Left renal cortex interstitium (tissue), 4 donors: ENCODE results near the gene AKR1B15. TPM values are rescaled to one million over a fixed set of nuclear protein-coding genes. Genes with fewer than 3 reads are reported as not detected.

Experiments
- DNase-seq, 4 donors: peaks; one replicate each; pipeline ENCODE4 v3.0.0-alpha.2; 2013; ENCODE audit warnings: low read depth in 4 of 4, low spot score in 2 of 4, missing footprints in 1 of 4
- polyA plus RNA-seq, 4 donors: library from polyadenylated mRNA; unstranded; fragments of 120-200 nt; gene quantifications; one replicate each; pipeline ENCODE4 v1.2.1, GENCODE V29; 2013; ENCODE audit not compliant: insufficient read length in 4 of 4

AKR1B15 gene
- polyA plus RNA-seq, 4 donors = 0.09 TPM; not detected in 3

DNA sequence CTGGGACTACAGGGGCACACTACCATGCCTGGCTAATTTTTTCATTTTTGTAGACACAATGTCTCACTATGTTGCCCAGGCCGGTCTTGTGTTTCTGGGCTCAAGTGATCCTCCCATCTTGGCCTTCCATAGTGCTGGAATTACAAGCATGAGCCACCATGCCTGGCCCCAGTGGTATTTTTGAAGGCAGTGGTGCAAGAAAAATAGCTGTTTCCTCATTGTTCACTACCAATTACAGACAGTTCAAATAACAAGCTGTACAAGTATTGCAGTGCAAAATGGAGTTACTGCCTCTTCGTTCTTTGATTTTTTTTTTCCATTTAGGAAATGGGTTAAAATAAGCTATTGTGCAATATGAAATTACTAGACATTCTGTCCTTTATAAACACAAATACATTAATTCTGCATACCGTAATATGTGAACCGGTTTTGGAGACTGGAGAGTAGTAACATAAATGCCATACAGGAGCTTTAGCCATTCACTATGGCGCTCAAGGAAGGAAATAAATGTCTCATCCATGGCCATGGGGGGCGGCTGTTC is 62.8 kb downstream of the AKR1B15 start:
- DNase-seq = no peak

DNA sequence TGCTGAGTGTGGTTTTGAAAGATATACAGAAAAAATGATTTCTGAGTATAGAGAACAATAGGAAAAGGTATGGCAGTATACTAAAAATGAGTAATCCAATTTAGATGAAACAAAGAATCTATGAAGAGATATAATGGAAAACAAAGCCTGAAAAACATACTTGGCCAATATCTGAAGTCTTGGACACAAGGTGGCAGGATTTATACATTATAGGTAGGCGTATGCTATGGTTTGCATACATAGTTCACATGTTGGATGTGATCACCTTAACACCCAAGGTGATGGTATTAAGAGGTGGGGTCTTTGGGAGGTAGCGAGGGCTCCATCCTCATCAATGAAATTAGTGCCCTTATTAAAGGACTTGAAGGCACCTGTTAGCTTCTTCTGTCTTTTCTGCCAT is 63.3 kb downstream of the AKR1B15 start:
- no peak for DNase-seq

DNA sequence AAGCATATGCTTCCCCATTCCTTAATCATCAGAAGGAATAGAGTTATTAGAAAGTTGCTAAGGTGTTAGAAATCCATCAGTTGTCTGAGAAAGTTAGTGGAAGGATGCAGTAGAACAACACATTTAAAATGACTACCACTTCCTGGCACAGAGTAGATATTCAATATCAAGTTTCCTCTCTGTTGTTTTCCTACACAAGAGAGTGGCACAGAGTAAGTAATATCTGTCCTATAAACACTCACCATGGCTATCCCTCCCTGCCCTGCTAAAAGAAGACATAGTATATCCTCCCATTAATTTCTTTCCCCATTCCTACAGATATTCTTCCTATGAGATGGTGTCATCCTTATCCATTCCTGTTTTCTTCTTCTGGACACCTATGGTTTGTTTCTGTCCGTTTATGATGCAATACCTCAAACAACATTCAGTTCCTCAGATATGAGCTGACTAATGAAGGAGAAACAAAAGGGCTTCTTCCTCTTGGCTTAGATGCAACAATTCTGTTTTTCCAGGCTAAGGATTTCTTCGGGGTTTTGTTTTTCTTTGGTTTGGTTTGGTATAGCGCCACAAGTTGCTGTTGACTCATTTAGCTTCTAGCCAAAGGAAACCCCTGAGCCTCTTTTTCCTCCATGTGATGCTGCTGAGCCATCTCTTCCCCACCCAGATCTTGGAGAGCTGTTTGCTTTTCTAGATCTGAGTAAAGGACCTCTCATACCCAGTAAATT is 64.9 kb downstream of the AKR1B15 start:
- DNase-seq = no peak

DNA sequence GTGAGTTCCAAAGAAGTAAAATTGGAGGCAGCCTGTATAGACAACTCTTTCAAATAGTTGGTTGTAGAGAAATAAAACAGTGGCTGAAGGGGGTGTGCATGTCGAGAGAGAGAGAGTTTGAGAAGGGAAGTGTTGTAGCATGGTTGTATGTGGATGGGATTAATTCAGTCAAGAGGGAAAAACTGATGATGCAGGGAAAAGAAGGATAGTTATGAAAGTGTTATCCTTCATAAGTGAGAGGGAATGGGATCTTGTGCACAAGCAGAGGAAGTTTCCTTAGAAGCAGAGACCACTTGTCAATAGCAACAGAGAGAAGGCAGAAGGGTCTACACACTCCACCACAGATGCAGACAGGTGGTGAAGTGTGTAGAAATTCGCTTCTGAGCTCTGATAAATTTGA is 67.7 kb downstream of the AKR1B15 start:
- no peak for DNase-seq

DNA sequence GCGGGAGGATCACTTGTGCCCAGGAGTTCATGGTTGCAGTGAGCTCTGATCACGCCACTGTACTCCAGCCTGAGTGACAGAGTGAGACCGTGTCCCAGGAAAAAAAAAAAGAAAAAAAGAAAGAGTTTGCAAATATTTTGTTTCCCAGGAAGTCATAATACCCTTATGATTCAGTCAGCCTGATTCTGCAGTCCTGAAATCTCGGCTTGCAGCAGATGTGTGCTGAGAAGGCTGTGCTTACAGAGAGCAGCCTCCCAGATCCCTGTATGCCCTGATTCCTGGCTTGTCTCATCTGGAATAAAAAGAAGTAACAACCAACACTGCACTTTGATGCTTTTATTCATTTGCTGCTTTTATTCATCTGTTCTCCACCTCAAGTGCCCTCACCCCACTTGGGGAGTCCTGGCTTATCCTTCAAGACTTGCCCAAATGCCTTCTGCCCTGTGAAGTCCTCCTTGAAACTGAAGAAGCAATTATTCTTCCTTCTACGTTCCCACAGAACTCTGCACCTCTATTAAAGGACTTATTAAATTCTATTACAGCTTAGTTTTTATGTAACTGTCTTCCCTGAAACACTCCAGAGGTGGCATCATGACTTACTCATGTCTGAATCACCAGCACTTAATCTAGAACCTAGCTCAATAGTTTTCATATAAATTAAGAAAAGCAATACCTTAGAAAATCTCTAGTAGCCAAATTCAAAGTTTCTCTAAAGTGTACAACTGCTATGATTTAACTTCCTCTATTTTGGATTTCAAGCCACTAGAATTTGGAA is 70.0 kb downstream of the AKR1B15 start:
- DNase-seq = no peak

DNA sequence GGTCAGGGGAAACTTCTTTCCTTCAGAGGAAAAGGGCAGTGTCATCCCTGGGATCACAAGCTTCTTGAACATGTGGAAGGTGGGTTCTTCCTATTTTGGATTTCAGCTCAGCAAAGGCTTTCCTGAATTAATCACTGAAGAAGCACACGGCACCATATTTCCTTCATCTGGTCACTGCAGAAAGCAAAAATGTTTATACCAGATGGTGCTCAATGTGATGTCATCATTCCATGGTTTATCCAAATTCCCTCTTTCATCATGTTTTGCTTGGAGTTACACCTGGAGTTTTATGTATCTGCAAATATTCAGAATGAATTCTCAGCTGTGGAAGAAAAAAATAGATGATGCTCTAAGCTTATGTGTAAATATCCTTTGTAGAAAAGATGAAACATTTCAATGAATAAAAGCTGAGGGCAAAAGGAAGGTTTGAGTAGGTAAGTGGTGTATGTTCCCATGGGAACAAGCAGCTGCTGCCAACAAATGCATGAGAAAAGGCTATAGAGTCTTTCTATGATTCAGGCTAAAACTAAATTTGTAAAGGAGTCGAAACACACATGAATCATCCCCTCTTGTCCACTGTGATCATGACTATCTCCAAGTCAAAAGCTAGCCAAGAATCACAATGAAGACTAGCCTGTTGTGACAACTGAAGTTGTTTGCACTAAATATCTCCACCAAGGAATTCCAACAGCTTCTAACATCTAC is 70.9 kb downstream of the AKR1B15 start:
- DNase-seq = no peak

DNA sequence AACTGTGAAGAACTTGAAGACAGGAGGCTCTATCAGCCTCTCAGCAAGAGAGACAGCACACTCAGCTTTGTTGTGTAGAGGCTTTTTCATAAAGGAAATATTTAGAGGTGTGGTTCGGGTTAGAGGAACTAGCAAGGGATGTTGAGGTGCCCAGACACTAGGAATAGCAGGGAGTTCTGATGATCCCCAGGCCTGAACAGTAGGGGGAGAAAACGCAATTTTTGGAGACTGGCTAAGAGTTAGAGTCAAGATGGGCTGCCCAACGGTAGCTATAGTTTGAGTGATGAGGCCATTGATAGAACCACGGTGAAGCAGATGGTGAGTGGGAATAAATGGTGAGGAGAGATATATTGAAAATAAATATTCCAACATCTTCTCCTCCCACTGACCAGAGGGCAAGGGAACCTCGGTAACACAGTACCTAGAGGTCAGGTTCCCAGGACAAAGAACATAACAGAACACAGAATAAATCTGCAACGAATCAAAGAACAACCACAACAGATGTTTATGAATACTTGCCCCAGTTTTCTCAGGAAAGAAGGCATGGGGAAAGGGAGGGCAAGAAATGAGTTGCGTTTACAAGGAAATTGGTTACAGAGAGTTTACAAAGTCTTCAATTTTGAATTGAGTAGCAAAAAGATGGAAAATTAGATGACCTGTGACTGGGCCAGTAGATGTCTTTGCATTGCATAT is 73.5 kb downstream of the AKR1B15 start:
- DNase-seq = no peak

DNA sequence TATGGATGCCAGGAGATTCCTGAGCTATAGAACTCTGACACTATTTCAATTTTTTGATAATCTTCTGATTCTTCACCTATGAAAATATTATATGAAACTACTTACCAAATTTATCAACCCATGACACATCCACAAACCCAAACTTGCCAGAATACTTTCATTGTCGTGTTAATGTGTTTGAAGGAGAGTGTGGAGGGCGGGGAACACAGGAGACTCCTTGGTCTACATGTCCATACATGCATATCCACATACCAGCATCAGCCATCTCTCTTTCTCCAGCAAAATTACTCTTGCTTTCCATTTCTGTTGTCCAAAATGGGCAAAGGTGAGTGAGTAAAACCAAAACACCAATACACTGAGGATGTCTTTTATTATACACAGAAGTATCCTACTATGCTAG is 74.3 kb downstream of the AKR1B15 start:
- no peak for DNase-seq

DNA sequence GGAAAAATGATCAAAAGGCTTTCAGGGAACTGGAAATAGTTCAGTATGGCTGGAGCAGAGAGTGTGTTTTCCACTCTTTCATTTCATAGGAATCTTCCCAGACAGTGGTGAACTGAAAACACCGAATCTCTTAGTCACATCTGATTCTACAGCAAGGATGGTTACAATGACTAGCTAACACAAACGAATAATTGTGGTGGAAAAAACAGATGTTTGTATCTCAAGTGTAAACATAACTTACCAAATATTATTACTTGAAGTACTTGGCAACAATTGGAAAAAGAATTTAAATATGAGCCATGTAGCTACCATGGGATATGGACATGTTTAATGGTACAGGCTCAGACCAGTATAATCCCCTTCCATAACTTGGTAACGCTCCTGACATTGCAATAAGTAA is 76.6 kb downstream of the AKR1B15 start:
- DNase-seq = no peak

DNA sequence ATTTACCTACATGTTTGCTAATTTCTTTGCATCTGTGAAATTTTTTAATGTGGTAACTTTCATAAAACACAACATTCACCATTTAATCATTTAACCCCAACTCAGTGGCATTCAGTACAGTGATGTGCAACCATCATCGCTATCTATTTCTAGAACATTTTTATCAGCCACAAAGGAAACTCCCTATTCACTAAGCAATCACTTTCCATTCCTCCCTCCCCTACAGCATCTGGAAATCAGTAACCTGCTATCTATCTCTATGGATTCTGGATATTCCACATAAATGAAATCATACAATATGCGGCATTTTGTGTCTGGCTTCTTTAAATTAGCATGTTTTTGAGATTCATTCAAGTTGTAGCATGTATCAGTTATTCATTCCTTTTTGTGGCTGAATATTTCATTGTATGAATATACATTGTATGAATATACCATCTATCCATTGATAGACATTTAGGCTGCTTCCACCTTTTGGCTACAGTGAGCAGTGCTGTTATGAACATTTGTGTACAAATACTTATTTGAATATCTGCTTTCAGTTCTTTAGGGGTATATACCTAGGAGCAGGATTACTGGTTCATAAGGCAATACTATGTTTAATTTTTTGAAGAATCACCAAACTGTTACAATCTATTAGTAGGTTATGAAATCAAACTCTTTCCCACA is 78.3 kb downstream of the AKR1B15 start:
- DNase-seq = no peak

DNA sequence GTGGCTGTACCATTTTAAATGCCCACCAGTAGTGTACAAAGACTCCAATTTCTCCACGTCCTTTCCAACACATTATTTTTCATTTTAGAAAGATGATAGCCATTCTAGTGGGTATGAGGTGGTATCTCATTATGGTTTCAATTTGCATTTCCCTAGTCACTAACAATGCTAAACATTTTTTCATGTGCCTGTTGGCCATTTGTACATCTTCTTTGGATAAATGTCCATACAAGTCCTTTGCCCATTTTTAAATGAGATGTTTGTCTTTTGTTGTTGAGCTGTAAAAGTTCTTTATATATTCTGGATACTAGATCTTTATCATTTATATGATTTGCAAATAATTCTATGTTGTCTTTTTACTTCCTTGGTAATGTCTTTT is 78.9 kb downstream of the AKR1B15 start:
- DNase-seq = no peak

DNA sequence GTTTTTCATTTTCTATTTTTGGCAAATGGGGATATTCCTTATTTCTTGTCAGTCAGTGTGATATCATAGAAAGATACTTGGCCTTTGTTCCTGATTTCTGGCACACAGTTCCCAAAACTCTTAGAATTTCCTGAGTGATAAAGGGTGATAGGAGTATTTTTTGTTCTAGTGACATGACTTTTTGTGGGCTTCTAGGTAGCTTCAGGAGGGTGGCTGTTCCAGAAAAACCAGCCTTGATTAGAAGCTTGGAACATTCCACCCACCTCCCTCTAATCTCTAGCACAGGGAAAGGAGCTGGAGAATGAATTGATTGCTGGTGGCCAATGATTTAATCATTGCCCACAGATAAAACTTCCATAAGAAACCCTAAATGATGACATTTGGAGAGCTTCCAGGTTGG is 80.5 kb downstream of the AKR1B15 start:
- no peak for DNase-seq

Other genes starting within 250 kb of the AKR1B15 start
- 10 to 100 TPM; 20.8 to 32.8 (median 25.3) TPM for gene SLC35B4, start 232.2 kb upstream of the AKR1B15 start, polyA plus RNA-seq
- 100 to 1,000 TPM in 3 of 4 donors, 10 to 100 TPM in 1; 95.5 to 117 (median 107) TPM for gene AKR1B1, start 90.0 kb upstream of the AKR1B15 start, polyA plus RNA-seq
- under 1 TPM in 2 of 4 donors, not detected in 2; 0.17 to 0.21 TPM for gene AKR1B10, start 21.5 kb upstream of the AKR1B15 start, polyA plus RNA-seq
- gene BPGM, start 97.7 kb downstream of the AKR1B15 start, polyA plus RNA-seq = 10 to 100 TPM; 36.2 to 49.8 (median 41.9) TPM
- 100 to 1,000 TPM; 217 to 273 (median 247) TPM for gene CALD1, start 230.5 kb downstream of the AKR1B15 start, polyA plus RNA-seq